ENCODE results near the gene ITGB2. TPM values are rescaled to one million over a fixed set of nuclear protein-coding genes. Genes with fewer than 3 reads are reported as not detected.

Gene ITGB2
- total RNA-seq, 2 donors from 2014 or later: 13.1 to 27.1 TPM

DNA sequence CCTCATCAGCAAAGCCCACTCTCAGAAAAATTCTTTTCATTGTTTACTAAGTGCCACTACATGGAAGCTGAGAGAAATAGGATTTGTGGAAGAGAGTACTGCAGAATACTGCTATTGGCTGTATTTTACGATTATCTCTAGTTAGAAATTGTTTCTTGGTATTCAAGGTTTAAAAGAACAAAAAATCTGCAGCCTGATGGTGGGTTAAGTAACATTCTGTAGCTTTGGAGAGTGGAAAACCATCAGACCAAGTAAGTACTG, 74.5 kb downstream of the ITGB2 start:
- Histone ChIP-seq H3K27me3 (no peaks in the 10 kb centered on the region), H3K27ac (no peak overlapping the region), H3K4me1 (peaks cover 38% of the 10 kb centered on the region), H3K4me3 (peak overlapping the region; percentile 29), H3K9me3 (no peaks in the 10 kb centered on the region), H3K36me3 (peaks cover 4% of the 10 kb centered on the region), H3K9ac (ENCODE audit: low read depth in 2 of 2, low read length in 2 of 2) (peak overlapping the region in 1 of 2 donors; percentile 55)
- intact Hi-C loops (cut with DNase I): no loop called here
- DNase-seq: no peak
- TF ChIP-seq, protein P1, sequence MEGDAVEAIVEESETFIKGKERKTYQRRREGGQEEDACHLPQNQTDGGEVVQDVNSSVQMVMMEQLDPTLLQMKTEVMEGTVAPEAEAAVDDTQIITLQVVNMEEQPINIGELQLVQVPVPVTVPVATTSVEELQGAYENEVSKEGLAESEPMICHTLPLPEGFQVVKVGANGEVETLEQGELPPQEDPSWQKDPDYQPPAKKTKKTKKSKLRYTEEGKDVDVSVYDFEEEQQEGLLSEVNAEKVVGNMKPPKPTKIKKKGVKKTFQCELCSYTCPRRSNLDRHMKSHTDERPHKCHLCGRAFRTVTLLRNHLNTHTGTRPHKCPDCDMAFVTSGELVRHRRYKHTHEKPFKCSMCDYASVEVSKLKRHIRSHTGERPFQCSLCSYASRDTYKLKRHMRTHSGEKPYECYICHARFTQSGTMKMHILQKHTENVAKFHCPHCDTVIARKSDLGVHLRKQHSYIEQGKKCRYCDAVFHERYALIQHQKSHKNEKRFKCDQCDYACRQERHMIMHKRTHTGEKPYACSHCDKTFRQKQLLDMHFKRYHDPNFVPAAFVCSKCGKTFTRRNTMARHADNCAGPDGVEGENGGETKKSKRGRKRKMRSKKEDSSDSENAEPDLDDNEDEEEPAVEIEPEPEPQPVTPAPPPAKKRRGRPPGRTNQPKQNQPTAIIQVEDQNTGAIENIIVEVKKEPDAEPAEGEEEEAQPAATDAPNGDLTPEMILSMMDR (IDR thresholded peaks at IDR 0.05): no peak

DNA sequence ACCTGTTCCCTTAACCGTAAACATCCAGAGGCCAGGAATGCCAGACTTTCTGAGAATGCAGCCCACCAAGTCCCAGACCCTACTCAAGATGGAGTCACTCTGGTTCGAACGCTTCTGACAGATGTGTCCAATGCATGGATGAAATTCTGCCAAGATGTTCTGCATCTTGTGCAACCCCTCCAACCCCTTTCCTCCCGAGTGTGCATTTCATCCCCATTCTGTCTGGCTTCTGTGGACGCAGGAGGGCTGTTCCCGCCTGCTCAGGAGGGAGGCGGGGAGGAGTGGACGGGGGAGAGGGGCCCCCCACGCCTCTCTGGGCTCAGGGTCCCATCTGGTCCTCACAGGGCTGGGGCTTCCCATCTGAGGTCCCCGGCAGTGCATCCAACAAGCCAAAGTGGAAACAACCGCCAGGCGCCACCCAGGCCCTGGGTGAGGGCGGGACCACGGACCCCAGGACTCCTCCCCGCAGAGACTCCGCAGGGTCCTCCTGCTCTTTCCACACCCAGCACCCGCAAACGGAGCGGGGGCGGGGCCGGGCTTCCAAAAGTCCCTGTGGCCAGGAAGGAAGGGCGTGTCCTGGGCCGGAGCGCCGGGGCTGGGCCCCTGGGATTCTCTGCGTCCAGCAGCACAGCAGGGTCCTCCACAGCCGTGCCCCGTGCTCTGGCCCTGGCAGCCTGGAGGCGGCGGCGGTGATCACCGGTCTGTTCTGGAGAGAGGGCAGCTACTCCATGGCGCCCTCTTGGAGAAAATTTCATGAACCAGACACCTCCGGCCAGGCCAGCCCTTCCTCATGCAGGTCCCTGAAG, 75.1 kb downstream of the ITGB2 start:
- DNase-seq: peak; percentile 76
- Histone ChIP-seq H3K4me3 (peak overlapping the region; percentile 29), H3K27me3 (no peaks in the 10 kb centered on the region), H3K36me3 (peaks cover 4% of the 10 kb centered on the region), H3K9ac (ENCODE audit: low read depth in 2 of 2, low read length in 2 of 2) (peak overlapping the region; percentile 48 to 55), H3K27ac (no peak overlapping the region), H3K9me3 (no peaks in the 10 kb centered on the region), H3K4me1 (peaks cover 37% of the 10 kb centered on the region)
- intact Hi-C loops (cut with DNase I): no loop called here
- TF ChIP-seq, protein P1 (IDR thresholded peaks at IDR 0.05): no peak

DNA sequence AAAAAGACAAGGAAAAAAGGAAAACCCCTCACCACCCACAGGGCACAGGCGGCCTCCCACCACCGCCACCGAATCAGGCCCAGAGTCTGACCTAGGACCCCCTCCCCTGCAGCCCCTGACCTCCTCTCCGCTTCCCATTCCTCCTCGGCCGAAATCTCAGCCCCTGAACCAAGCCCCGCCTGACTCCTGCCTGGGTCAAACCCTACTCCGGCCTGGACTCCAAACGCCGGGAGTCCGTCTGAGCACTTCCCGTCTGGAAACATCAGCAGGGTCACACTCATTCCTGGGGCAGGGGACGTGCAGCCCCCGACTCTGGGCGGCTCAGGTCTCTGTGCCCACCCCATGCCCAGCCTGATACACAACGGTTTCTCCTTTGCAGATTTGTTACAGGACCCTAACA, 76.4 kb downstream of the ITGB2 start:
- intact Hi-C loops (cut with DNase I): no loop called here
- H3K4me3 ChIP-seq: no peak overlapping the region
- TF ChIP-seq, protein P1 (IDR thresholded peaks at IDR 0.05): no peak
- no peak overlapping the region for H3K27ac ChIP-seq
- H3K9ac ChIP-seq (ENCODE audit: low read depth in 2 of 2, low read length in 2 of 2): no peak overlapping the region
- no peaks in the 10 kb centered on the region for H3K27me3 ChIP-seq
- no peaks in the 10 kb centered on the region for H3K9me3 ChIP-seq
- no peak for DNase-seq
- H3K36me3 ChIP-seq: no peaks in the 10 kb centered on the region
- H3K4me1 ChIP-seq: peaks cover 28% of the 10 kb centered on the region

DNA sequence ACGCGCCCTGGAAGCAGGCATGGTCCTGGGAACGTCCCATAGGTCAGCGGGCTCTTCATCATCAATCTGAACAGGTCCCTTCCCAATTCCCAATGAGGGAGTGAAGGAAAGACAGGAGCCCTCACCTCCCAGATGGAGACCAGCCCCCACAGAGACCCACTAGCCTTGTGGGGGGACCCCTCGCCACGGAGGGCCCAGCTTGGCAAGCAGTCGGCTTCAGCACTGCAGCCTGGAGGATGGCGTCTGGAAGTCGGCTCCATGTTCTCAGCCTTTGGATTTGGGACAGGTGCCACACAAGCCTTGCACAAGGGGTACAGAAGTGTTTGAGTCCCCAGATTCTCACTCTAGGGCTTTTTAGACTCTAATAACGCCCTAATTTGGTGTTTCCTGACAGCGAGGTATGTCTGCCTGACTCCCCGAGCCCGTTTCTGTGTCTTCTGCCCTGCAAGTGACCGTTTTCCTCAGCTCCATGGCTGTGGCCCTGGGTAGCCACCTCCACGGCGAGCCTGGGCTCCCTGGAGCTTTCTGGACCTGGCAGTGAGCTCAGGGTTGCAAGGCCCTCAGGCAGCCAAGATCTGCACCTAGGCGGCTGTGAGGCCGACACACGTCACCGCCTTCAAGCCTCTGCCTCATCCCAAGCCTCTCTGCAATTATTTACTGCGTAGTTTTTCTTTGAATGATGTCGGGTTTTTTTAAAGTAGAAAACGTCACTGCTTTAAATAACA, 77.8 kb downstream of the ITGB2 start:
- no peaks in the 10 kb centered on the region for H3K36me3 ChIP-seq
- intact Hi-C loops (cut with DNase I): no loop called here
- no peaks in the 10 kb centered on the region for H3K9me3 ChIP-seq
- H3K27ac ChIP-seq: no peak overlapping the region
- H3K4me3 ChIP-seq: no peak overlapping the region
- H3K27me3 ChIP-seq: no peaks in the 10 kb centered on the region
- peaks cover 21% of the 10 kb centered on the region for H3K4me1 ChIP-seq
- TF ChIP-seq, protein P1 (IDR thresholded peaks at IDR 0.05): no peak
- DNase-seq: no peak
- H3K9ac ChIP-seq (ENCODE audit: low read depth in 2 of 2, low read length in 2 of 2): no peak overlapping the region

DNA sequence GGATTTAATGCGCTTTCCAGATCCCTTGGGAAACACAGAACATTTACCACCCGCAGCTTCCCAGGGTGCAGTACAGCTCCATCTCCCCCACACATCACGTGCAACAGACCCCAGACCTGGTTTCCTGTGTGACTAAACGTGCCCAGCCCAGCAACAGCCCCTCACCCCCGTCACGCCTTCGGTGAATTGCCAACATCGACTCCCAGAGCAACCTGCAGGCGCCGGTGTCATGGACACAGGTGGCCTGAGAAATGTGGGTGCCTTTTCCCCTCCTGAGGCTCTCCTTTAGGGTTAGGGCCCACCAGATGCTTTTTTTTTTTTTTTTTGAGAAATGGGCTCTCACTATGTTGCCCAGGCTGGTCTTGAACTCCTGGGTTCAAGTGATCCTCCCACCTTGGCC, 78.6 kb downstream of the ITGB2 start:
- intact Hi-C loops (cut with DNase I): no loop called here
- H3K27me3 ChIP-seq: no peaks in the 10 kb centered on the region

More for the DNA sequence above, 78.6 kb downstream of the ITGB2 start:
- Histone ChIP-seq H3K36me3 (no peaks in the 10 kb centered on the region), H3K4me3 (no peak overlapping the region), H3K9me3 (no peaks in the 10 kb centered on the region), H3K27ac (no peak overlapping the region), H3K4me1 (peaks cover 16% of the 10 kb centered on the region), H3K9ac (ENCODE audit: low read depth in 2 of 2, low read length in 2 of 2) (no peak overlapping the region)
- TF ChIP-seq, protein P1 (IDR thresholded peaks at IDR 0.05): no peak
- no peak for DNase-seq
